ENCODE data around the gene PPP1R14C. TPM values are rescaled to one million over a fixed set of nuclear protein-coding genes. Genes with fewer than 3 reads are reported as not detected.

The PPP1R14C gene
- polyA plus RNA-seq, 1 donor = 37.9 TPM

DNA sequence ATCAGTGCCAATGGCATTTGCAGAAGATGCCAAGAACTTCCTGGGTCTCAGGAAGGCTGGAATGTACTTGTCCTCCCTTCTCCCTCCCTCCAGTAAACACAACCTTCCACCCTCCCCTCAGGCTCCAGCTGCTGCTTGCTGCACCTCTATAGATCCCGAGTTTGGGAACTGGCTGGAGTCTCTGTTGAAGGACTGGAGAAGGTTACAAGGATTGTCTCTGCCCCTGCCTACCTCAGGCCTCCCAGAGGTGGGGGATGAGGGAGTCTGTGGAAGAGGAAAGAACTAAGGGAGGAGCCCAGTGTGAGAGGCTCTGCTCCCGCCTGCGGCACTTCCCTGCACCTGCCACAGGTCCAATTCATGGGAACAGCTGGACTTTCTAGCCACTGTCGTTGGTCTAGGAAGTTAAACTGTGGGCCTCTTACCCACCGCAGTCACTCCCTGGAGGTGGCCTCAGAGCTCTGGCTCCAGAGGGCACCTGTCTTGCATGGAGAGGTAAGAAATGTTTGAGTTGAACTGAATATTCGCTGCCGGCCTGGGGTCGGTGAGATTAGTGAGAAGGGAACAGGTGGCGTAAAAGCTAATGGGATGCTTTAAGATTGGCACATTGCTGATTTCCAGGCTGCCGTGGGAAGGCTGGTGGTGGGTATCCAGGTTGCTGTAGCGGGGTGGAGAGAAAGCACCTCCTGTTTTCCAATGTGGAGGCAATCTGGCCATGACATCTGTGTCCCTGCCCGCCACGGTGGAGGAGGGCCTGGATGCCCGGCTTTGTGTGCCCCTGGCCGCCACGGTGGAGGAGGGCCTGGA, 54.3 kb downstream of the PPP1R14C start:
- DNase-seq = no peak

DNA sequence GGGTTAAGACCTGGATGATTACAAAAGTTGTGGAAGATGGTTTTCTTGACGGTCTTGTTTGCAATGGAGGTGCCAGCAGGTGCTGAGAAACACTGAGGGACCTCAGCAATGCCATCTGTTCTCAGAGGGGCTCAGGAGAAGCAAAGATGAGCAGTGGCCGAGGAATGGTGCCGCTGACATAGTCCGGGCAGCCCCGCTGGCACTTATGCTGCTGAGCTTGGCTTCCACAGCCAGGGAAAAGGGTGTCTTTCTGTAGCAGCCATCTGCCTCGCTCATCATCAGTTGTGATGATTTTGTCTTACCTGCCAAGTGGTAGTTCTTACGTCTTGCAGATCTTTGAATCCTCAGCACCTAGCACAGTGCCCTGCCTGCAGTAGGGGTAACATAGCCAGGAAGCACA, 55.7 kb downstream of the PPP1R14C start:
- no peak for DNase-seq

DNA sequence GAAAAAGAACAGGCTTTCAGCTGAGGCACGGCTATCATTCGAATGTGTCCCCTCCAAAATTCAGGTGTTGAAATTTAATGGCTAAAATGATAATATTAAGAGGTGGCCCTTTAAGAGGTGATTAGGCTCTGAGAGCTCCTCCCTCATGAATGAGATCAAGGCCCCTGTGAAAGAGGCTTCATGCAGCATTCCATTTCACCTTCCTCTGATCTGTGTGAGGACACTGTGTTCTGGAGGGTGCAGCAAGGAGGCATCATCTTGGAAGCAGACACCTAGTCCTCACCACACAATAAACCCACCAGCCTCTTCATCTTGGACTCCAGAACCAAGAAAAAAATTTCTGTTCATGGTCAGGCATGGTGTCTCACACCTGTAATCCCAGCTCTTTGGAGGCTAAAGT, 56.4 kb downstream of the PPP1R14C start:
- no peak for DNase-seq

DNA sequence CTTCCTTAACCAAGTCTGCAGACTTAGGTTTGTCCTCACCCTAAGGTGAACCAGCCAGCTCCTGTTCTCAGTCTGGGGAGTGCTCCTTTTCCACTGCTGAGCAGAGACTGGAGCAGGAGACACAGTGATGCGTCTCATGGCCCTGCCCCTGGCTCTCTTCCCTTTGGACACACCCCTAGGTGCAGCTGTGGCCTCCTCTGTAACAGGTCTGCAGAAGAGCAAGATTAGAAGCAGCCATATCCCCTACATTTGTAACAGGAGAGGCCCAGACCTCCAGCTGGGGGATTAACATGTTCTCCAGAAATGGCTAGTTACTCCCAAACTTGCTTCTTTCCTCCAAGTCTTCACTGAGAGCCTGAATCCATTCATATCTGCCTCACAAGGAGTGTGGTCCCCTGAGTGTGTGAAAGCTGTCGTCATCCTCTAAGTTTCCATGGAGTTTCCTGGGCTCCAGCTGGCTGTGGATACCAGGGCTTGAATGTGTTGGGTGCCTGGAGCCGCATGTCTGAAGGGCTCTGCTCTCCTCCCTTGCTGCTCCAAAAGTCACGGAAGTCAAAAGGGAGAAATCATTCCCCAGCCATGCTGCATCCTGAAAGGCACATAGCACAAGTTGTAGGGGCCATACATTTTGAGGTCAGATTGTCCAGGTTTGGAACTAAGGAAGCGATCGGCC, 57.7 kb downstream of the PPP1R14C start:
- no peak for DNase-seq

DNA sequence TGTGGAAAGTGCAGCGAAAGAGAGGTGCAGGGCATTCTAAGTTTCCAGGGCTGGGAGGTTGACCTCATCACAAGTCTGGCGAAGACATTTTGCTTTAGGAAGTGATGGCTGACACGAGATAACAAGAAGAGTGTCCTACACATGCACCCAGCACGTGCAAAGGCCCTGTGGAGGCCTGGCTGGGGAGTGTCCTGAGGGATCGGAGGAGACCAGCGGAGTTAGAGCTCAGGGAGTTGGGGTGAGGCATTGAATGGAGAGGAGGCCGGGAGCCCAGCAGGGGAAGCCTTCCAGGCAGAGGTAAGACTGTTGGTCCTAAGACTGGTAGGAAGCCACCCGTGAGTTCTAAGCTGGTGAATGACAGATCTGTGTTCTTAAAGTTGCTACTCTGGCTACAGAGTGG, 58.4 kb downstream of the PPP1R14C start:
- DNase-seq = no peak

DNA sequence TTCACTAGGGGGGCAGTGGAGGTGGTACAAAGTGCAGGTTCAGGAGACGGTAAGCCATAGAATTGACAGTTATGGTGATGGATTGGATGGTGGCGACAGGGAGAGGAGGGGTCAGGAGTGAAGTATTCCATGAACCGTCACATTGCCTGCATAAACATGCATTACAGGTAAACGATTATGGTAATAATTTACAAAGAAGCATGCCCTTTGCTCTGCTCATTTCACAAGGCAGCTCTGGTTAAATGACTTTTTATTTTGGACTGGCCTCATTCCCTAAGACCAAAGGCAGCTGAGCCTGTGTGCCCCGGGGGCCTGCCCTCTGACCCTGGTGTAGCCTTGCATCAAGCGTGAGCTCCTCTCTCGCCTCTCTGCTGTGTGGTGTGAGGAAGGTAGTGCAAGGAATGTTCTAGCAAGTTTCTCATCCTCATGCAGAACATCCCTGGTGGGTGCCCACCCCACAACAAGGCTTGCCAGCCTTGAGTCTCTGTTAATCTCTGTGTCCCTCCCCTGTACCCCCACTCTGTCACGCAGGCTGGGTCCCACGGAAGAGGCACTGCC, 59.0 kb downstream of the PPP1R14C start:
- no peak for DNase-seq

DNA sequence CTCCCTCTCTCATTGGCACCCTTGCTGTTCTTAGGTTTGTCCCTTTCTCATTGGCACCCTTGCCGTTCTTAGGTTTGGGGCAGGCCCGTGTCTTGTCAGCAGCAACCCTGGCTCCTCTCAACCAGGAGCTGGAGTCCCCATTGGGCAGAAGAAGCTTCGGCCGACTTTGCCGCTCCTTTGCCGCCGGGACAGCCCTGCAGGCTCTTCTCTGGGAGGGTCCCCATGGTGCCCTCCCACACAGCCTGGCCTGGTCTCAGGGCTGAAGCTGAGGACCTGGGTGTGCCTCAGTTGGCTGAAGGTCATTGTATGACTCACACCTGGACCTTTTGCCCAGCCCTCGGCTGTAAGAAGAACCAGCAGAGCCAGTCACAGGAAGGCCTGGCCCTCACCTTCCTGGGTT, 59.6 kb downstream of the PPP1R14C start:
- no peak for DNase-seq

DNA sequence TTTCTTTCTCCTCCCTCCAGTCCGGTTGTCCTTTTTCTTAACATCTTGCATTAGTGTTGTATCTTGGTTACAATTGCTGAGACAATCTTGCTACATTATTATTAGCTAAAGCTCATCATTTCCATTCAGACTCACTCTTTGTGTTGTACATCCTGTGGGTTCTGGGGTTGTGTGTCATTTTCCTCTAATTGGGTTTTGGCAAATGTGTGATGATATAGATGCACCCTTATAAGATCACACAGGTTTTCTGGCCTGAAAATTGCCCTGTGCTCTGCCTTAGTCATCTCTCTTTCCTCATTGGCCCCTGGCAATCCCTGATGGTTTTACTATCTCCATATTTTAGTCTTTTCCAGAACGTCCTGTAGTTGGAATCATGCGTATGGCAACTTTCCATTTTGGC, 60.1 kb downstream of the PPP1R14C start:
- DNase-seq = no peak

DNA sequence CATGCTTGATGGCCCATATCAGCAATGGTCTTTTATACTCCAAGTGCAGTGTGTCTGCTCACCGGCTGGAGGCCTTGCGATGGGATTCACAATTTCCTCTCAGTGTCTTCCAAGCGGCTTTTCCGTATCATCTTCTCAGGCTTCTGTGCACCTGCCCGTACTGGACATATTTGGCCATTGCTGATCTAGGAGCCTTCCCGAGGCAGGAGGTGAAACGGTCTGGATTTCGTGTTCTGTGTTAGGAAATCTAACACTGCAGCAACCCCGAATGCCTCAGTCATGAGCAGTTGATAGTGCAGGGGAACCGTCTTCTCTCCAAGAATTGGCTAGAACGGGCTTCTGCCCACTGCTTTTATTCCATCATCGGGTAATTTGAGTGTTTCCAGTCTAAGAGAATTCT, 60.5 kb downstream of the PPP1R14C start:
- DNase-seq = no peak

DNA sequence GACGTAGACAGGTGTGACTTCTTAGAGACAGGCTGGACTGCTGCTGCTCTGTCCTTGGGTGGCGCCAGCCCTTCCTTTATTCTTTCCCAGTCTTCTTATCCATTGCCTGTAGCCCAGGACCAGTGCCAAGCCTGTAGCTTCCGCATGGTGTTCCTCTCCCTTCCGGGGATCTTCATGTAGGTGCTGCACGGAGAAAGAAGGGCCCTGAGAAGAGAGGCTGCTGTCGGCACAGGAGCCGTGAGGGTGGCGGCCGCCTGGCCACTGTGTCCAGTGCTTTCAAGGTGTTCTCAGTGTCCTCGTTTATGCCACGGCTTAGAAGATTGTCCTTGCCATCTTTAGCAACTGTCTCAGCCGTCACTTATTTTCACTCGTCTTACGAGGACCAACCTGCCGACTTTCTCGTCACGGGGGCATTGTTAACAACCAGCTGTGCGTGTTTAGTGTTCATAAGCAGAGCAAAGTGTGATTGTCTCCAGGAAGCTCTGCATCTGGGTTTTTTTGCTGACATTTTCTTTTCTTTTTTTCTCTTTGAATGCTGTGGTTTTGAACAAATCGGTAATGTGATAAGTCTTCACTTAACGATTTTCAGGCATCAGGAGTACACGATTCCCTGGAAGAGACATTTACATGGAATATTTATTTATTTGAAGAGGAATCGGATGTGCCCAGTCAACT, 61.2 kb downstream of the PPP1R14C start:
- DNase-seq = no peak

DNA sequence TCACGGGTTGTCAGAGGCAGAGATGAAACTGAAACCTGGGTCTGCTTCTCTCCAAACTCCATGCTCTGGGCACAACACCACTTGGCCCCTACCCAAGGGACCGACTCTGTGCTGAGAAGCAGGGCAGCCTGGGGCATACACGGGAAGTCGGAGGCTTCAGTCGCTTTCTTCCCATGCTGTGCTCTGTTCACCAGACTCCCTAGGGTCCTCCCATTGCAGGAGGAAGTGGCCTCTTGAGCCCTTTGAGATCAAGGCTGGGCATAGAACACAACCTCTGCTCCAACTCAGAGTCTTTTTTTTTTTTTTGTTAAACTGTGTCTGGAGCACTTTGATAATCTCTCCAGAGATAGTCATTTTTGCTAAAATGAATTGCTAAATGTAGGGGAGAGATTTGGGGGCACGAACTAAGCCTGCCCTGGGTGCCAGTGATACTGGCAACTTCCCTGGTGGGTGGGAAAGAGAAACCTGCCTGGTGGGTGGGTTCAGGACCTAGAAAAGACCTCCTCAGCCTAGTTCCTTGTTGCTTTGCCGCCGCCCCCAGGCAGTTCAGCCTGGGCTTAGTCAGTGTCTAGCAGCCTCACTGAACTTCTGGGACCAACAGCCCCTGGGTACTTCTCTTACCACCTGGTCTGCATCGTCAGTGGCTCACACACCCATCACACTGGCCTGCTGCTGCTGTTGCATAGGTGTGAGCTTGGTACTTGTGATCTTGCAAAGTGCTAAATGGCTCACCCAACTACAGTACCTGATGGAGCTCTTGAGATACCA, 62.0 kb downstream of the PPP1R14C start:
- no peak for DNase-seq

DNA sequence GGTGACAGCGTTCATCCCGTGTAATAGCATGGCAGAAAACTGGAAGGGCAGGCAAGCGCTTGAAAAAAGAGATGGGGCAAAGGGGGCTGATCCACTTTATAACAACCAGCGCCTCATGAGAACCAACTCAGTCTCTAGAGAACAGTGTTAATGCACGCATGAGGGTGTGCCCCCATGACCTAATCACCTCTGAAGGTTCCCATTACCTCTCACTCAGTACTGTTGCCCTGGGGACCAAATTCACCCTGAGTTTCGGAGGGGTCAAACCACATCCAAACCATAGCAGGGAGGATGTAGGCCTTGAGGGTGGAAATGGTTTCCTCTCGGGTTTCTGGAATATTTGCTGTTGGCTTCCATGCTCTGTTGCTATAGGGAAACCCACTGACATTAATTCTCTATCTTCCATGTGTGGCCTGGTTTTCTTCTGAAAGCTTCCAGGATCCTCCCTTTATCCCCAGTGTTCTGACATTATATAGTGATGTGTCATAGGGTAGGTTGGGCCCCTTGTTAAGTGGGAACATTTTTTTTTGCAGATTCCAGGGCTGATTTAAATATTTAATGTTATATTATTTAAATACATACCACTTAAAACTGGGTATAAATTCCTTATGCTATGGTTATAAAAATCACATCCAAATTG, 65.2 kb downstream of the PPP1R14C start:
- no peak for DNase-seq

DNA sequence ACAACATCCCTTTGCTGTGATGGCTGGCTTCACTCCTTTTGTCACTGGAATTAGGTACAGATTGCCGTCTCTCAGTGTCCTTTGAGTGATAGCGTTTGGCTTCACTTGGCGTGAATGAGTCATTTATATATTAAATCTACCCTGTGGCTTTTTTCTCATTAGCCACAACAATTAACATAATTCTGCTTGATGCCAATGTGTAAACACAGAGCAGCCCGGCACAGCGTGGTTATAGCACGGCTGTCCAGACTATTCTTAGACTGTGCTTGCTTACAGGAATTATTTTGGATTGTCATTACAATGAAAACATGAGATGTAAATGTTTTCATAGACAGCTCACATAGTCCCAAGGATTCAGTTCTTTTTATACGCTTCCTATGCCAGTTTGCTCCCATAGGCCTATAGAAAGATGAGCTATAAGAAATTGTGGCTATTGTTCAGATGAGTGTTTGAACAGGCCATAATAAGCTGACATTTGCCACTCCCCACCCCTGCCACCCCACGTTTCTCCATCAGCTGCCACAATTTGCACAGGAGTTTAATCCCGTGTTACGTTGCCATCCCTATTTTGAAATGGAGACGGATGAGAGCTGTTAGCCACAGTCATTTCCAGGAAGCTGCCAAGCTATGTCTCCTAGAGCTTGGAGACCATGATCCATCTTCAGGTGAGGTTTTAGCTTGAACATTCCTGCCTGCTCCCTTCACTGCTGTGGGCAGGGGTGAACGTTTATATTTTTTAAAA, 65.9 kb downstream of the PPP1R14C start:
- DNase-seq = no peak

DNA sequence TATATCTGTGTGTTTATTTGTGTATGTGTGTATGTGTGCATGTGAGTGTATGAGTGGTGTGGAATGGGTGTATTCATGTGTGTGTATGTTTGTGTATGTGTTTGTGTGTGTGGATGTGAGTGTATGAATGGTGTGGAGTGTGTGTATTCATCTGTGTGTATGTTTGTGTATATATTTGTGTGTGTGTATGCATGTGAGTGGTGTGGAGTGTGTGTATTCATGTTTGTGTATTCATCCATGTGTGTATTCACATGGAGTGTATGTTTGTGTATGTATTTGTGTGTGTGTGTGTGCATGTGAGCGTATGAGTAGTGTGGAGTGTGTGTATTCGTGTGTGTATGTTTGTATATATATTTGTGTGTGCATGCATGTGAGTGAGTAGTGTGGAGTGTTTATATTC, 66.6 kb downstream of the PPP1R14C start:
- DNase-seq = no peak

DNA sequence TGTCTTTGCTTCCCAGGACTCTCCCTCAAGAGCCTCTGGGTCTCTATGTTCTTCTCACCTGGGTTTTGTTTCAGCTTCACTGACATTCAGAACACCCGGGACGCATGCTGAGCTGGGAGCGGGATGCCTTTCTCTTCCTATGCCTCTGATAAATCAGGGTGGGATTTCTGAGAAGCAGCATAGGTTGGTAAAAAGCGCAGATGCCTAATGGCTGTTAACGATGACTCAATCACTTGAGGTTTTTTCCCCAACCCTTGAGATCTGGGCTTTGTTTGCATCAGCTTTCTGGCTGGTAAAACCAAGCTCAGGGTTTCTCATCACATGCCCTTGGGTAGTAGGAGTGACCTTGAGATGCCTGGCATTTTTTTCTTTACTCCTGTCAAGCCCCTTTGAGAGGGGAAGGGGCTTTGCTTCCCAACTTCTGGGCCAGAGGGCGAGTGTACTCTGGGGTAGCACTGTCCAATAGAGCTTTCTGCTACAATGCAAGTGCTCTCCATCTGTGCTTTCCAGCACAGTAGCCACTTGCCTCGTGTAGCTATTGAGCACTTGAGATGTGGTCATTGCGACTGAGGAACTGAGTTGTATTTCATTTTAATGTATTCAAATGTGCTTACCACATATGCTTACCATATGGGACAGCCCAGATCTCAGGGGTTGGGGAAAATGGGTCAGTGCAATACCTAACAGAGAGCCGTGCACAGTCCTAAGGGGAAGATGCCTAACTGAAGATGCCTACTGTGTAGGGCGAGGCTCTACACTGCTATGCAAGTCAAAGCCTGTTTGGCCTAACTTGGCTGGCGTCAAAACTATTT, 69.1 kb downstream of the PPP1R14C start:
- no peak for DNase-seq

DNA sequence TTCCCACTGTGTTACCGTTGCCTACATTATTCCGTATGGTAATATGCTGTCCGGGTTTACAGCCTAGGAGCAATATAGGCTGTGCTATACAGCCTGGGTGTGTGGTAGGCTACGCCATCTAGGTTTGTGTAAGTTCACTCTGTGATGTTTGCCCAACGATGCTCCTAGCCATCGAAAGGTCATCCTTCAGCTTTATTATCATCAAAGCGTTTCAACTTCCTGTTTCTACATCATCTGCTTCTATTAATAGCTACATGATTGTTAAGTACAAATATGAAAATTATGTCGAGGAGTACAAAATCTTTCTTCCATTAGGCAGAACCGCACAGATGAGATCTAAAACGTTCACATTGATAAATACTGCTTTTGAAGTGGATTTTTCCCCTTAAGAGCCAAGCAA, 69.9 kb downstream of the PPP1R14C start:
- no peak for DNase-seq

DNA sequence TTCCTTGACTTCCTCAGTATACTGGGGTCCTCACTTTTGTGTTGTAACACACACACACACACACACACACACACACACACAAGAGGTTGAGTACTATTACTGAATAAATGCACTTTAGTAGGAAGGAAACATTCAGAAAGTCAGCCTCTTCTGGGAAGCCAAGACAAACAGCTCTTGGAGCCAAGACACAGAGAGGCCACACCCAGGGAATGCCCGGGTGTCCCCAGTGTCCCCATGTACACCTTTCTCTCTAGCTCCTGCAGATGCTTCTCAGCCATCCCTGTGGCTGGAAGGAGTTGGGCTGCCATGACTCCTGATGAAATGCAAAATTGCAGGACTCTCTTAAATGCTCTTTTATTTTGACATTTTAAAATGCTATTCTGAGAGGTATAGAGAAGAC, 70.5 kb downstream of the PPP1R14C start:
- DNase-seq = no peak

DNA sequence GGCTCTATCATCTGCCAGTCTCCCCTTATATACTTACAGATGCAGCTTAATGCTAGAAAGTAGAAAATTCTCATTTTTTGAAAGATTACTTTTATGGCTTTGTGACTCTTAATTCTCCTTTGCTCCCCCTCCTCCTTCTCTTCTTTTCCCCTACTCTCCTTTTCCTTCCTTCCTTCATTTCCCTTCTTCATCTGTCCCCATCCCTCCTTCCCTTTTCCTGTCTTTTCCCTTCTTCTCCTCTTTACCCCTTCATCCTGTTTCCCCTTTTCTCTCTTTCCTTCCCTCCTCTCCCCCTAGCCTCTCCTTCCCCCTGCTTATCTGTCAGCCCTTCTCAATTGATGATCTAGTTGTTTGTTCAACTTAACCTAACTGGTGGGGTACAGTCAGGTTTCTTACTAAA, 71.5 kb downstream of the PPP1R14C start:
- no peak for DNase-seq

DNA sequence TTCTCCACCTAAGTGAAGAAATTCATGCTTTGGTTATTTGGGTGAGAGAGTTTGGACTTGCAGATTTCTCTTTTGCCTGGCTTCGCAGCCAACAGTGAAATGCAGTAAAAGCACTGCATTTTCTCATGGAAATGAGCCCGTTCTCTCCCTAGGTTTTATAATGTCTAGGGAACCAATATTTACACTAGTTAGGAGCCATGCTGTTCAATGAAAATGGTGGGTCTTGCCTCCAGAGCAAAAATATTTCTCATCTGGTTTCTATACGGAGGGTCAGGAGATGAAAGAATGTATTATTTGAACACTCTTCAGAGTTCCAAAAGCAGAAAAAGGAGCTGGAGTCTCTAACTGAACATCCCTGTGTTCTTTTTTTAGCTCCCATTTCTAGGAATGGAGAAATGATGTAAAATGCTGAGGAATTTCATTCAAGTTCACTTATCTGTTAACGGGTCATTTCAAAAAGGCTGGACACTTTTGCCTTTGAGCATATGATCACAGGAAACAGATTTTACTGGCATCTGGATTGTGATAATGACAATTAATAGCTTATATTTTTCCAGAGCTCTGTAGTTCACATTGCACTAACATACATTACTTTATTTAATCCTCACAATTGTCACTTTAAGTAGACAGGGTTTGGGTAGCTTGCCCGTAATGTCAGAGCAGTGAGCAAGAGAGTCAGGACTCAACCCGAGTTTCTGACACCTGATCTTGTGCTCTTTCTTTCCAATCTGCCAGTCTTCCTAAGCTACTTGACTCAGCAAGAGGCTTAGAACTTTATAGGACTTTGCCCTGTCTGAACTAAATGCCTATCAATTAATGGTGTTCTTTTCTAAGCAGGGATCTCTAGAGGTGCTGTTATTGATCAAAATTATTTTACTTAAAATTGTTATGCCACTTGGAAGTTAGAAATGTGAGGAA, 78.0 kb downstream of the PPP1R14C start:
- DNase-seq = no peak
